Neural cell (in vitro differentiated cells): ENCODE results near the gene ADORA1. TPM values are rescaled to one million over a fixed set of nuclear protein-coding genes. Genes with fewer than 3 reads are reported as not detected.

ENCODE experiments used
- H2AFZ ChIP-seq: fragments of 200-600, 300-800 bp; sonication (generic), shearing (Covaris generic); 2 replicates; pipeline ENCODE4 v1.6.0; 2014; ENCODE audit warnings: low read depth, mild to moderate bottlenecking, antibody characterized with exemption, low read length, moderate library complexity
- H3F3A ChIP-seq: fragments of 200-600 bp; shearing (Covaris generic); 2 replicates; pipeline ENCODE4 v1.6.1; 2016; ENCODE audit warnings: mild to moderate bottlenecking, moderate library complexity, mixed read lengths, antibody characterized with exemption, low read length; ENCODE audit not compliant: insufficient read depth, poor library complexity, severe bottlenecking
- H3K27ac ChIP-seq: fragments of 200-600, 300-800 bp; sonication (generic), shearing (Covaris generic); 2 replicates; pipeline ENCODE4 v1.5.1; 2014; ENCODE audit warnings: mild to moderate bottlenecking, low read length, moderate library complexity
- H3K27me3 ChIP-seq: fragments of 300-800, 200-600 bp; sonication (generic), shearing (Covaris generic); 2 replicates; pipeline ENCODE4 v1.6.0; 2014; ENCODE audit warnings: mild to moderate bottlenecking, low read depth, low read length, moderate library complexity; ENCODE audit not compliant: insufficient read depth
- H3K36me3 ChIP-seq: fragments of 300-800, 200-600 bp; sonication (generic), shearing (Covaris generic); 2 replicates; pipeline ENCODE4 v1.5.1; 2014; ENCODE audit warnings: mild to moderate bottlenecking, antibody characterized with exemption, low read length, moderate library complexity; ENCODE audit not compliant: insufficient read depth
- H3K4me2 ChIP-seq: fragments of 300-800, 200-600 bp; sonication (generic), shearing (Covaris generic); 2 replicates; pipeline ENCODE4 v1.6.0; 2014; ENCODE audit warnings: mild to moderate bottlenecking, low read length
- H3K4me3 ChIP-seq: fragments of 300-800, 200-600 bp; sonication (generic), shearing (Covaris generic); 2 replicates; pipeline ENCODE4 v1.5.1; 2014; ENCODE audit warnings: mild to moderate bottlenecking, low read length, moderate library complexity
- H3K79me2 ChIP-seq: fragments of 200-600 bp; shearing (Covaris generic); replicated peaks from 2 replicates; pipeline ENCODE4 v1.6.0; 2014; ENCODE audit warnings: mild to moderate bottlenecking, low read length, moderate library complexity; ENCODE audit not compliant: insufficient read depth
- H3K9ac ChIP-seq: fragments of 300-800, 200-600 bp; sonication (generic), shearing (Covaris generic); 2 replicates; pipeline ENCODE4 v1.6.1; 2016; ENCODE audit warnings: mild to moderate bottlenecking, low read length, mixed read lengths
- H3K9me2 ChIP-seq: fragments of 200-600 bp; shearing (Covaris generic); 2 replicates; pipeline ENCODE4 v1.6.1; 2016; ENCODE audit warnings: mild to moderate bottlenecking, low read length, mixed read lengths; ENCODE audit not compliant: insufficient read depth
- H3K9me3 ChIP-seq: fragments of 200-600, 300-800 bp; sonication (generic), shearing (Covaris generic); 2 replicates; pipeline ENCODE4 v1.6.1; 2016; ENCODE audit warnings: mild to moderate bottlenecking, mixed run types, low read length, moderate library complexity, mixed read lengths
- H4K20me1 ChIP-seq: fragments of 200-600 bp; shearing (Covaris generic); 2 replicates; pipeline ENCODE4 v1.6.1; 2016; ENCODE audit warnings: mild to moderate bottlenecking, mixed run types; ENCODE audit not compliant: insufficient read depth
- CTCF ChIP-seq: fragments of 450-650 bp; IDR thresholded peaks from 2 replicates; pipeline ENCODE4 v1.5.1; 2014; ENCODE audit warnings: antibody characterized with exemption, mild to moderate bottlenecking, moderate library complexity; ENCODE audit not compliant: poor library complexity, severe bottlenecking
- EP300 ChIP-seq: fragments of 450-650 bp; conservative IDR thresholded peaks from 2 replicates; pipeline ENCODE4 v1.6.1; 2014; ENCODE audit warnings: antibody characterized with exemption, mild to moderate bottlenecking, moderate library complexity; ENCODE audit not compliant: poor library complexity, severe bottlenecking
- EZH2 ChIP-seq: fragments of 200-600, 300-800 bp; shearing (Covaris generic), sonication (generic); IDR thresholded peaks from 2 replicates; pipeline ENCODE4 v1.6.1; 2014; ENCODE audit warnings: antibody characterized with exemption, low read length, borderline replicate concordance, mild to moderate bottlenecking; ENCODE audit not compliant: insufficient read depth, poor library complexity, severe bottlenecking
- MXI1 ChIP-seq: fragments of 450-650 bp; conservative IDR thresholded peaks from 2 replicates; pipeline ENCODE4 v1.6.1; 2014; ENCODE audit warnings: antibody characterized with exemption, mild to moderate bottlenecking; ENCODE audit not compliant: poor library complexity, severe bottlenecking
- POLR2AphosphoS5 ChIP-seq: IDR thresholded peaks from 2 replicates; pipeline ENCODE4 v1.6.1; 2012
- RAD21 ChIP-seq: fragments of 450-650 bp; conservative IDR thresholded peaks from 2 replicates; pipeline ENCODE4 v1.6.1; 2014; ENCODE audit warnings: antibody characterized with exemption, mild to moderate bottlenecking, moderate library complexity
- SMC3 ChIP-seq: fragments of 450-650 bp; conservative IDR thresholded peaks from 2 replicates; pipeline ENCODE4 v1.6.1; 2014; ENCODE audit warnings: antibody characterized with exemption, mild to moderate bottlenecking, moderate library complexity; ENCODE audit not compliant: poor library complexity
- TAF1 ChIP-seq: IDR thresholded peaks from 2 replicates; pipeline ENCODE4 v1.6.1; 2012; ENCODE audit warnings: low read depth
- polyA plus RNA-seq: library from polyadenylated mRNA; depleted of rRNA; stranded (reverse); fragments of >200 nt; gene quantifications from 2 replicates; pipeline ENCODE4 v1.2.3, GENCODE V29; 2014
- TF ChIP-seq, protein P1 (sequence below): IDR thresholded peaks from 2 replicates; pipeline ENCODE4 v1.6.1; 2012; ENCODE audit warnings: borderline replicate concordance

Gene ADORA1
- polyA plus RNA-seq, 1 donor from 2014 or later = 7.2 TPM

GRCh38 chr1:203181586-203182386, 54.3 kb downstream of the ADORA1 start:
- Histone ChIP-seq H3K27me3 (no peaks in the 10 kb centered on the region), H2AFZ (no peak overlapping the region), H3K9me2 (no peaks in the 10 kb centered on the region), H3F3A (no peaks in the 10 kb centered on the region), H3K4me2 (no peak overlapping the region), H3K36me3 (no peaks in the 10 kb centered on the region), H3K9me3 (no peaks in the 10 kb centered on the region), H3K4me3 (no peak overlapping the region), H3K9ac (no peak overlapping the region), H3K27ac (no peak overlapping the region), H3K79me2 (no peaks in the 10 kb centered on the region), H4K20me1 (no peaks in the 10 kb centered on the region)
- TF ChIP-seq RAD21 (no peak), EZH2 (no peak), POLR2AphosphoS5 (no peak), CTCF (no peak), SMC3 (no peak)

GRCh38 chr1:203182387-203182953, 54.9 kb downstream of the ADORA1 start:
- H3K9ac ChIP-seq = no peak overlapping the region
- no peaks in the 10 kb centered on the region for H3F3A ChIP-seq
- no peaks in the 10 kb centered on the region for H3K9me3 ChIP-seq
- no peaks in the 10 kb centered on the region for H4K20me1 ChIP-seq
- no peak overlapping the region for H3K4me2 ChIP-seq
- no peak overlapping the region for H3K4me3 ChIP-seq
- H3K9me2 ChIP-seq = no peaks in the 10 kb centered on the region
- H2AFZ ChIP-seq = no peak overlapping the region
- H3K36me3 ChIP-seq = no peaks in the 10 kb centered on the region
- no peak overlapping the region for H3K27ac ChIP-seq
- H3K27me3 ChIP-seq = no peaks in the 10 kb centered on the region
- no peaks in the 10 kb centered on the region for H3K79me2 ChIP-seq
- TF ChIP-seq TAF1 (no peak), EP300 (no peak), EZH2 (no peak), CTCF (no peak), SMC3 (no peak), MXI1 (no peak), POLR2AphosphoS5 (no peak), RAD21 (no peak)
- TF ChIP-seq, protein P1, sequence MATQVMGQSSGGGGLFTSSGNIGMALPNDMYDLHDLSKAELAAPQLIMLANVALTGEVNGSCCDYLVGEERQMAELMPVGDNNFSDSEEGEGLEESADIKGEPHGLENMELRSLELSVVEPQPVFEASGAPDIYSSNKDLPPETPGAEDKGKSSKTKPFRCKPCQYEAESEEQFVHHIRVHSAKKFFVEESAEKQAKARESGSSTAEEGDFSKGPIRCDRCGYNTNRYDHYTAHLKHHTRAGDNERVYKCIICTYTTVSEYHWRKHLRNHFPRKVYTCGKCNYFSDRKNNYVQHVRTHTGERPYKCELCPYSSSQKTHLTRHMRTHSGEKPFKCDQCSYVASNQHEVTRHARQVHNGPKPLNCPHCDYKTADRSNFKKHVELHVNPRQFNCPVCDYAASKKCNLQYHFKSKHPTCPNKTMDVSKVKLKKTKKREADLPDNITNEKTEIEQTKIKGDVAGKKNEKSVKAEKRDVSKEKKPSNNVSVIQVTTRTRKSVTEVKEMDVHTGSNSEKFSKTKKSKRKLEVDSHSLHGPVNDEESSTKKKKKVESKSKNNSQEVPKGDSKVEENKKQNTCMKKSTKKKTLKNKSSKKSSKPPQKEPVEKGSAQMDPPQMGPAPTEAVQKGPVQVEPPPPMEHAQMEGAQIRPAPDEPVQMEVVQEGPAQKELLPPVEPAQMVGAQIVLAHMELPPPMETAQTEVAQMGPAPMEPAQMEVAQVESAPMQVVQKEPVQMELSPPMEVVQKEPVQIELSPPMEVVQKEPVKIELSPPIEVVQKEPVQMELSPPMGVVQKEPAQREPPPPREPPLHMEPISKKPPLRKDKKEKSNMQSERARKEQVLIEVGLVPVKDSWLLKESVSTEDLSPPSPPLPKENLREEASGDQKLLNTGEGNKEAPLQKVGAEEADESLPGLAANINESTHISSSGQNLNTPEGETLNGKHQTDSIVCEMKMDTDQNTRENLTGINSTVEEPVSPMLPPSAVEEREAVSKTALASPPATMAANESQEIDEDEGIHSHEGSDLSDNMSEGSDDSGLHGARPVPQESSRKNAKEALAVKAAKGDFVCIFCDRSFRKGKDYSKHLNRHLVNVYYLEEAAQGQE = no peak
